ENCODE data around the gene NR1D1.

Gene NR1D1

DNA sequence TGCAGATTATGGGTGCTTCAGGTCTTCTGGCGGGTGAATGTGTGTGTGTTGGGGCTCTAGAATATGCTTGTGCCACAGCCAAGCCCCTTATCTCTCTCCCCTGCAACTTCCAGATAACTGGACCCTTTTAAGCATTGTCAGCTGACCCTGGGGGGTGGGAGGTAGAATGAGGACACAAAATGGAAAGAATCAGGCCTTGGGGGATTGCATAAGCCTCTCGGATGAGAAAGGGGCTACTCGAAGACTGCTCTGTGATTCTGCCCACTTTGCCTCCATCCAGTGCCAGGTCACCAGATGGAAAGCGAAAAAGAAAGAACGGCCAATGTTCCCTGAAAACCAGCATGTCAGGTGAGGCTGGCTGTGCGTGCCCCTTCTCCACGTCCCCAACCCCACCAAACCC is 23.8 kb downstream of the NR1D1 start:
- no peak for DNase-seq (ENCODE audit: extremely low read depth in 1 of 2, low read depth in 1 of 2)

DNA sequence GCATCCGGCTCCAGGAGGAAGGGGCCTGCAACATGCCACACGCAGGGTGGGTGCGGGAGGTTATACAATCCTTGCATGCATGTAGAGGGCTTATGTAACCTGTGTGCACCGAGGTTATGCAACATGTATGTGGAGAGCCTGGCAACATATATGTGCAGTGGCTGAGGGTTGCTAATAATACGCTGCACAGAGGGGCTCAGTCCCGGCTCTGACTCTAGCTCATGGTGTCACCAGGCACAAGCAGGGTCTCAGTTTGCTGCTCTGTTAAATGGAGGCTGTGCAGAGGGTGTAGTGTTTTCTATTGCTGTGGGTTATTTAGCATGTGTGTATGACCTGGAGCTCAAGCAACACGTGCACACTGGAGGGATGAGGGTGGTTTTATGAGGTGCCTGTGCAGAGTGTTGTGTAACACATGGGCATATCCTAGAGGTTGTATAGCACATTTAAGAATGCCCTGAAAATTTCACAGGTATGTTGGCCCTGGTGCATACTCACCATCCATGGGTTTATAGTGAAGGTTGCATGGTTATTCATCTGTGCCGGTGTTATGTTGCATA is 24.4 kb downstream of the NR1D1 start:
- DNase-seq (ENCODE audit: extremely low read depth in 1 of 2, low read depth in 1 of 2) = no peak

DNA sequence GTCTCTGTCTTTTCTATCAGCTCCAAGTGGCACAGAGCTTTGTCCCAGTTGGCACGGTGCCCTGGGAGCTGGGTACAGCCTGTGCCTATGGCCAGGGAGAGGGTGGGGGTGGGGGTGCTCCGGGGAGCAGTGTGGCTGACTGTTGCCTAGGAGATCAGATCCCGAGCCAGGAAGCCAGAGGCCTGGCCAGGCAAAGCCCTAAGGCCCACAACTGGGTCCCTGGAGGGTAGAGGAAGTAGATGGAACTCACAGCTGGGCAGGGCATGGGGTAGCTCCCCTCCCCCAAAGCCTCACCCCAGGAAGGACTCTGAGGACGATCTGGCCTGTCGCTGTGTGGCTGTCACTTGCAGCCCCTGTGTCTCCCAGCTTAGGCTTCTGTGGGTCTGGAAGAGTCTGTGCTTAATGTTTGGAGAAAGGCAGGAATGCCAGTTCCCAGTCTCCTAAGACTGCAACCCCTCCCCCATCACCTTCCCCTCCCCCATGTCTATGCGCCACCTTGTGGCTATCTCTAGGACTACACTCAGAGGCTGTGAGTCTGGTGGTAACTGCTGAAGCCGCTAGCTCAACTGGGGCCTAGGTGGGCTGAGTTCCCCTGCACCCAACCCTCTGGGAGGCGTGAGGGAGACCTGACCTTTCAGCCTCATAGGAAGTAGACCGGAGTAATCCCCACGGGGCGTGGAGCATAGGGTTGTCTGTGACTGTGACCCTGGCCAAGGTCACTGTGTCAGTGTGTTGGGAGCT is 25.0 kb downstream of the NR1D1 start:
- DNase-seq (ENCODE audit: extremely low read depth in 1 of 2, low read depth in 1 of 2) = no peak

DNA sequence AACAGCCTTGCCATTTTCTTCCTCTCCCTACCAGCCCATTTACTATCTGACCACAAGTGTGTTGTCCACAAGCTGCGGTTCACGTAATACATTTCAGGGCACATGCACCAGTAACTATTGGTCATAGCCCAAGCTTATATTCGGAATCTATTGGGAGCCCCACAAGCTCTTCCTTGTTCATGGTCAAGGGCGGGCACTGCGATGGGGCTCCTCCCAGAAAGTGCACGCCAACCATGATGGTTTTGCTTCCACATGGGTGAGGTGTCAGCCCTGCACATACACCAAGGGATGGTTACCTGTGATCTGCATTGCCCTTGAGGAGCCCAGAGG is 25.6 kb downstream of the NR1D1 start:
- no peak for DNase-seq (ENCODE audit: extremely low read depth in 1 of 2, low read depth in 1 of 2)

DNA sequence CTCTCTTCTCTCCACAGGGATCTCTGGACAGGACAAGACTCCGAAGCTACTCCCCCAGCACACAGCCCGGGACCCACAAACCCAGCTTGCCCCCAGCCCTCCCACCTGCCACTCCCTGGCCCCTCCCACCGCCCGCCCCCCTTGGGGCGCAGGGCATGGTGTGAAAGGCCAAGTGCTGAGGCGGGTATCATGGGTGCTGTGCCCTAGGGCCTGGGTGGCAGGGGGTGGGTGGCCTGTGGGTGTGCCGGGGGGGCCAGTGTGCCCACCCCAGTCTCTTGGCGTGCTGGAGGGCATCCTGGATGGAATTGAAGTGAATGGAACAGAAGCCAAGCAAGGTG is 26.2 kb downstream of the NR1D1 start:
- no peak for DNase-seq (ENCODE audit: extremely low read depth in 1 of 2, low read depth in 1 of 2)

DNA sequence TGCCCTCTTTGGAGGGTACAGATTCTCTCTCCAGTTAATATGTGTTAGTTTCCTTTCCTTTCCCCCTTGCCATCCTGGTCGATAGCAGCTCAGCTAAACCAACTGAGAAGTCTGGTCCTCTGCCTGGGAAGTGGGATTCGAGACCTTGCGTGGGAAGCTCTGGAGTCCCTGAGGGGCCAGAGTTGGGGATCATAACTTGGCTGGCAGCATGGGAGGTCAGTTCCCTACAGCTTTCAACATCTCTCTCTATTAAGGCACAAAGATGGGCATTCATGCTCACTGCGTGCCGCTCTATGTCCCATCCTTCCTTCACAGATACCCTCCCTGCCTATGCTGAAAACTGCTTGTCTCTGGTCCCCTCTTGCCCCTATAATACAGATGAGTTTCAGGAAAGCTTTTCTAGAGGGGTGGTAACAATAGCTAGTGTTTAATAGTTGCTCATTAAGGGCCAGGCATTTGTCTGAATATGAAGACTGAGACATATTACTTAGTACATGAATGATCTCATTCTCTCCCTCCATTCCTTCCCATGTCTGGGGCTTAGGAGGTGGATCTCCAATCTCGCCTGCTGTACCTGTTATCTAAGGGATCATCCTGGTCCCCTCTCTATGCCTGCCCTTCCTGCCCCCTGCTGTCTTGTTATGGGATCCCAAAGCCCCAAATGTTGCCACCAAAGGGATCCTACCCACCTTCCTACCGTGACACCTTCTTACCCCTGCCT is 26.8 kb downstream of the NR1D1 start:
- DNase-seq (ENCODE audit: extremely low read depth in 1 of 2, low read depth in 1 of 2) = no peak

DNA sequence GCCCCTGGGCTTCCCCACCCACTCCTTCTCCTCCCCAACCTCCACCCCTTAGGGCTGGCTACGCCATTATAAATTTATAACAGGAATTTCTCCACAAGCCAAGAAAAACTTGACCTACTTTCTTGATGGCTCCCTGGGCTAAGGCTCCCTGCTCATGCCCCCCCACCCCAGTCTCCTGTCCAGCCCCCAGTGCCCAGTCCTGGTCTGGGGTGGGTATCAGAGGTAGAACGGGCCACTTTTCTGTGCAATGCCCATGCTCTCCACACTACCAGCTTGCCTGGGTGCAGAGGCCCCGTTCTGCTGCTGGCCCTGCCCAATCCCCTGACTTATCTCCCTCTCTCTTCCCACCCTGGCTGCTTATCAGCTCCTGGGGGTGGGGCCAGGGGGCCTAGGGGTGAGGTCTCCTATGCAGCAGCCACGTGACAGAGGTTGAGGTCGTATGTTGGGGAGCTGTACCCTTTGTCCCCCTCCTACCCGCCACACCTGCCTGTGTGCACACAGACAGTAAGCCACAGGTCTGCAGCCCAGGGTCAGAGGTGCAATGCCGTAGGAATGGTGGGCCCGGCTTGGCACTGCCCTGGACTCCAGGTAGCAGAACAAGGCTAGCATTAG is 27.5 kb downstream of the NR1D1 start:
- no peak for DNase-seq (ENCODE audit: extremely low read depth in 1 of 2, low read depth in 1 of 2)

DNA sequence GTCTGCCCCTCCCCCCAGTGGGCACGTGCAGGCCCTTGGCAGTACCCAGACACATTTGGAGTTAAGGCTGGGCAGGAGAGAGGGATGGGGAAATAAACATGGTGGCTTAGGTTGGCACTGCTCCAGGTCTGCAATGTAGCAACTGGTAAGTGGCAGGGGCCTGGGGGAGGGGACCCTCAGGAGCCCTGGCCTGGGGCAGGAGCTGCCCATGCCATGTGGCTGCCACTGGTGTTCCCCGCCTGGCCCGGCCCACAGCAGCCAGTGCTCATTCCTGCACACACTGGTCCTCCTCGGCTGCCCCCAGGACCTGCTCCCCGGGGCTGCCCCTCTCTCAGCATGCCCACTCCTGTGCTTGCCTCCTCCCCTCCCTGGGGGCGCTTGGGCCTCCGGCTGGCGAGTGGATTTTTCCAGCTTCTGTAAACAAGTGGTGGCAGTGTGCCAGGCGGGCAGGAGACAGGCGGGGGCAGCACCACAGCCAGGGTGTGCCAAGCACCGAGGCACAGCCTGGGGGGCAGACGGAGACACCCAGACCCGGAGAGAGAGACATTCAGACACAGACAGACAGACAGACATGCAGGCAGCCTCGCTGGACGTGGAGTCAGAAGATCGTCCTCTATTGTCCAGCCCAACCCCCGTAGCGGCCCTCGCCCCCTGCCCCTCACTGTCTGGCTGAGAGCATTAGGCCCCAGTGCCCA is 28.2 kb downstream of the NR1D1 start:
- no peak for DNase-seq (ENCODE audit: extremely low read depth in 1 of 2, low read depth in 1 of 2)

DNA sequence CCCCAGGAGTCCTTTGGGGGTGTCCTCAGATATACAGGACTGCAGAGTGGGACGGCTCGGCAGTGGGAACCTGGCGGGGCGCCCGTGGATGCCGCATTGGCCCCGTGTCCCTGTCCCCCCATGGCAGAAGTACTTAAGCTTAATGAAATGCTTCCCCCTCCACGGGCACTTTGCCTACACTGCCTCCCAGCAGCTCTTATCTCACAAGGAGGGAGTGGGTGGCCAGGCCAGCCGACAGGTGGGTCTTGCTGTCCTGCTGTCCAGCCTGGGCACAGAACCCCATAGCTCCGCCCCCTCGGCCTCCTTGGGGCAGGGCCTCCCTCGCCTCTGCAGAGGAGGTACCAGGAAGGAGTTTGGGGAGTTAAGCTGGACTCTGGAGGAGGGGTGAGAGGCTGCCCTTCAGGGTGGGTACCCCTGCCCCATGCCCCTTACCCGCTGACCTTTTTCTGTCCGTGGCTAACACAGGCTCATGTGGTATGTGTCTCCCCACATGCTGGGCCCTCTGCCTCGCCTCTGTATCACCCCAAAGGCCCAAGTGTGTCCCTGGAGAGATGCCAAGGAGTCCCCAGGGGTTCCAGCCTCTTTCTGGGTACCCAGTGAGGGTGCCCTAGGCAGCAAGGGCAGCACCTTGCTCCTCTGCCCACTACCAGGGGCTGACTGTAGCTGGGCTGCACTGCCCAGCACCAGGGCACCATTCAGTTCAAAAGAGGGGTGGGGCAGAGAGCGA is 28.9 kb downstream of the NR1D1 start:
- DNase-seq (ENCODE audit: extremely low read depth in 1 of 2, low read depth in 1 of 2) = no peak

DNA sequence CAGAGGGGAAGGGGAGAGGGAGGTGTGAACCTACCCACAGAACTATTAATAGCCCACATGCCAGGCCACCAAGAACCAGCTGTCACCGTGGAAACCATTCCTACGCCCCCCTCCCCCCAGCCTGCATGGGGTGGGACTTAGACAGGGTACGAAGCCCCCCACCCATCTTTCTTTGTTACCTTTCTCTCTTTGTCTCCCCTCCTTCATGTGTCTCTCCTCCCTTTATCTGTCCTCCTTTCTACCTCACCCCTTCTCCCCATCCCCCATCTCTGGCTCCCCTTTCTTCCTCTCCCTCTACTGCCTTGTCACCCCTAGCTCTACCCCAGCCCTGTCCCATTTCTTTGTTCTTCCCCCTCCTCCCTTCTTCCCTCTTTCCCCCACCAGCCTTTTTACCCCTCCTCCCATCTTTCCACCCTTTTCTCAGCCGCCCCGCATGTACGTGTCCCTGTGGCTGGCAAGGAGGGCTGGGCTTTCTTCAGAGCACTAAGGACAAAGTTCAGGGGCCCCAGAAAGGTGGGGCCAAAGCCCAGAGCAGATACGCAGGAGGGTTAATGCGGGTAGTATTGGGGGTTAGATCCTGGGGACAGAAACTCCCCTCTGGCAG is 29.6 kb downstream of the NR1D1 start:
- DNase-seq (ENCODE audit: extremely low read depth in 1 of 2, low read depth in 1 of 2) = no peak

DNA sequence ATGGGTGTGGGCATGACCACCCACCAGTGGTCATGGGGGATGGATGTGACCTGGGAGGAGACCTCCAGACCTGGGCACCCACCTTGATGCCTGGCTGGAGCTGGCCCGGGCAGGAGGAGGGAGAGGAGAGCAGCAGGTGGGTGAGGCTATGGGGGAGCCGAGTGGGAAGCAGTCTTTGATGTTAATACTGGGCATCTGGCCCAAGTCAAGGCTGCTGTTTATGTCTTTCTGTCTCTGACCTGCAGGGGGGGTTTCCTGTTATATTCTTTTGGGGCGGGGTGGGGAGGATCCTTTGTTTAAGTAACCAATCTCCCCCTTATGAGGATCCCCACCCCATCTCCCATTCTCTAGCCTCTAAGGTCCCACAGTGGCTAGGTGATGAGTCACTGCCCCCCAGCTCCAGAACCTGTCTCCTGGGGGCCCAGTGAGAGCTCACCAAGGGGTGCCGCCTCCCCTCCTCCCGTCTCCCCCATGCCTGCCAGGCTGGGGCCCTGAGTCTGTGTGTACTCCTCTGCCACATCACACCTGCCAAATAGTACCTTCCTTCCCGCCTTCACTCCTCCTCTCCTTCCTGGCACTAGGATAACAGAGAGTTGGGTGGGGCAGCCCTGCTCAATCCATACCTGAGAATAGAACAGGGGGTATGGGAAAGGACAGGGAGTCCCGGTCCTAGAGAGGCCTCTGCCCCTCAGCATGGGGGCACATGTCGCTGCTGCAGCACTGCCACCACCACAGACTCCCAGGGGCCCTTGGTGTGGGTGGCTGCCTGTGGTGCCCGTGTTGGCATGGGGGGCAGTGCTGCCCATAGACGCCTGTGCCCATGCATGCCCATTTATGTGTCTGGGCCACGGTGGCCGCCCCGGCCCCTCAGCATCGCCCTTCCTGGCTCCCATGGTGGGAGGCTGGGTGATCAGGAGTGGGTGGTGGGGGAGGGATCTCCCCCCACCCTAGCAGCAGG is 30.4 kb downstream of the NR1D1 start:
- DNase-seq (ENCODE audit: extremely low read depth in 1 of 2, low read depth in 1 of 2) = peak in 1 of 2 donors; percentile 22

DNA sequence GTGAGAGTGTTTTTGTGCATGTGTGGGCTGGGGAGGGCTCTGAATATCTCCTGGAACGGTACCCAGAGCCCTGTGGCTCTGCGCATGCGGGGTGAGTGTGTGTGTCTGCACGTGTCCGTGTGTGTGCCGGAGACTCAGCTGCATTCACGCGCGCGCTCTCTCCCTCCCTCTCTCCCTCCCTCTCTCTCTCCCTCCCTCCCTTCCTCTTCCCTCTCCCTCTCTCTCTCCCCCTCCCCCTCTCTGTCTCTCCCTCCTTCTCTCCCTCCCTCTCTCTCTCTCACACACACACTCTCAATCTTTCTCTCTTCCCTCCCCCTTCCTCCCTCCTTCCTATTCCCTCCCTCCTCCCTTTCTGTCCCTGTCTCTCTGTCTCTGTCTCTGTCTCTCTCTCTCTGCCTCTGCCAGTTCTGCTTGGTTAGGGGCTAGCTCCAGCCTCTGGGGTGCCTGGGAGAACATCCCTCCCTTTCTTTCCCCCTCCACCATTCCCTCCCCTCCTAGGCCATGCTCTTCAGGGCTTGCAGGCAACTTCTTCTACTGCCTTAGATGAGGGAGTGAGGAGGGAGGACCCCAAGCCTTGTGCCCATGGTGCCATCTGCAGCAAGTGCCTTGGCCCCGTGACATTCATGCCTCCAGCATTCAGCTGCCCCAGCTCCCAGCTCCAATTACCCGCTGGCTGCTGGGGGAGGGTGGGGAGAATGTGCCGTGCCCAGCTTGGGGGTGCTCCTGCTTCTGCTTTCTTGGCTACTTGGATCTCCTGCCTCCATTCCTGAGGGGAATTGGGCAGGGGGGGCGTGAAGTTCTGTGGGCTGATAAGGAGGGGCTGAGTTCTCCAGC is 31.3 kb downstream of the NR1D1 start:
- peak; percentile 46 to 66 for DNase-seq (ENCODE audit: extremely low read depth in 1 of 2, low read depth in 1 of 2)

DNA sequence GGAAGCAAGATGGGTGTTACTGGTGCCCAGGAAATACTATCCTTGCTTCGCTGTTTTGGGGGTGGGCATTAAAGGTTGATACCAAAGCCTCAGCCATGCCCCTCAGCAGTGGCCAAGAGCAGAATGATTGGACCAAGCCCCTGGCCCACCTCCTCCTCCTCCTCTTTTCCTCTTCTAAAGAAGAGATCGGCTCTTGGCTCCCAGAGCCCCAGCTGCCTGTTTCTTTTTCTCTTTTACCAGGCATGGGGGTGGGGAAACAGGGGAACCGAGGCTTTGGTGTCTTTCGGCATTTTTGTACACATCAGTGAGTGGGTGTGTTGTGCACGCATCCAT is 31.8 kb downstream of the NR1D1 start:
- no peak for DNase-seq (ENCODE audit: extremely low read depth in 1 of 2, low read depth in 1 of 2)

DNA sequence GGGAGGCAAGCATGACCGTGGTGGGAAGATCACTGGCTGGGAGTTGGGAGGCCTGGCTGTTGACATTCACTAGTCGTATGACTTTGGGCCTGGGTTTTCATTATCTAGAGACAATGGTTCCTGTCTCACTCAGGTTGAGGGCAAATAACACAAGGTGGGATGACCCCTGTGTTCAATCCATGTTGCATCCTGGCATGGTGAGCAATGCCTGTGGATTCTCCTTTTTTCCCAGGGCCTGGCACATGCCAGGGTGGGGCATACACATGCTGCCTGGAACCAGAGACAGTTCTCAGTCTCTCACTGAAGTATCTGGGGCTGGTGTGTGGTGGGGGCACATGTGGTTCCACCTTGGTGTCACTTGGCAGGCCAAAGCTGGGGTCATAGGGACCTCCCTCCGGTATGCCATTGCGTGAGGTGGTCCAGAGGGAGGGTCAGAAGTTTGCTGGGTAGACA is 32.2 kb downstream of the NR1D1 start:
- no peak for DNase-seq (ENCODE audit: extremely low read depth in 1 of 2, low read depth in 1 of 2)

DNA sequence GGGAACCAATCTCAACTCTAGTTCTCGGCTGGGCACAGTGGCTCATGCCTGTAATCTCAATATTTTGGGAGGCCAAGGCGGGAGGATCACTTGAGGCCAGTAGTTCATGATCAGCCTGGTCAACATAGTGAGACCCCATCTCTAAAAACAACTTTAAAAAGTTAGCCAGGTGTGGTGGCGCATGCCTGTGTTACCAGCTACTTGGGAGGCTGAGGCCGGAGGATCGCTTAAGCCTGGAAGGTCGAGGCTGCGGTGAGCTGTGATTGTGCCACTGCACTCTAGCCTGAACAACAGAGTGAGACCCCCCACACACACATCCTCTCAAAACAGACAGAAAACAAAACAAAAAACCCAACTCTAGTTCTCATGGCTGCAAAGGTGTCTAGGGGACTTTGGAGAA is 32.7 kb downstream of the NR1D1 start:
- no peak for DNase-seq (ENCODE audit: extremely low read depth in 1 of 2, low read depth in 1 of 2)

DNA sequence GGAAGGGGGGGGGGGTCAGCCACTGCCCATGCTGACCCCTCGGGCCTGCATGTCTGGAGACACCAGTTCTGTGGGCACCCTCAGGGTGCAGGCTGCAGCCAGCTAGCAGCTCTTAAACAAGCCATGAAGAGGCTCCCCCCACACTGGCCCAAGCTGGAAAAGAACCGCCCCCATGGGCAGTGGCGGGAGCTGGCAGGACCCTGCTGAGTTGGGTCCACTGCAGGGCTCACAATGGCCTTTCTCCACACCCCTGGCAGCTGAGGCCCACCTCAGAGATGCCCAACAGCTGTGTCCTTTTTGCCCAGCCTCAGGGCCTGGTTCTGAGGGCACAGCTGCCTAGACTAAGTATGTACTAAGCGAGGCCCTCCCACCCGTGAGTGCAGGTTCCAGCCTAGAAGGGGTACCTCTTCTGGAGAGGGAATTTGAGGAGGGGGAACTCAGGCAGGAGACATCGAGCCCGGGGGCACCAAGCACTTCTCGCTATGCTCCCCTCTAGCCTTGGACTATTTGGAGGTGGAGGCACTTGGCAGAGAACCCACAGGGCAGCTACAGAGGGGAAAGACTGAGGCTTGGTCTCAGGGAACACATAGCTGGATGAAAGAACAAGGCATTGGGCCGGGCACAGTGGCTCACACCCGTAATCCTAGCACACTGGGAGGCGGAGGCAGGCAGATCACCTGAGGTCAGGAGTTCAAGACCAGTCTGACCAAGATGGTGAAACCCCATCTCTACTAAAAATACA is 34.4 kb downstream of the NR1D1 start:
- no peak for DNase-seq (ENCODE audit: extremely low read depth in 1 of 2, low read depth in 1 of 2)

DNA sequence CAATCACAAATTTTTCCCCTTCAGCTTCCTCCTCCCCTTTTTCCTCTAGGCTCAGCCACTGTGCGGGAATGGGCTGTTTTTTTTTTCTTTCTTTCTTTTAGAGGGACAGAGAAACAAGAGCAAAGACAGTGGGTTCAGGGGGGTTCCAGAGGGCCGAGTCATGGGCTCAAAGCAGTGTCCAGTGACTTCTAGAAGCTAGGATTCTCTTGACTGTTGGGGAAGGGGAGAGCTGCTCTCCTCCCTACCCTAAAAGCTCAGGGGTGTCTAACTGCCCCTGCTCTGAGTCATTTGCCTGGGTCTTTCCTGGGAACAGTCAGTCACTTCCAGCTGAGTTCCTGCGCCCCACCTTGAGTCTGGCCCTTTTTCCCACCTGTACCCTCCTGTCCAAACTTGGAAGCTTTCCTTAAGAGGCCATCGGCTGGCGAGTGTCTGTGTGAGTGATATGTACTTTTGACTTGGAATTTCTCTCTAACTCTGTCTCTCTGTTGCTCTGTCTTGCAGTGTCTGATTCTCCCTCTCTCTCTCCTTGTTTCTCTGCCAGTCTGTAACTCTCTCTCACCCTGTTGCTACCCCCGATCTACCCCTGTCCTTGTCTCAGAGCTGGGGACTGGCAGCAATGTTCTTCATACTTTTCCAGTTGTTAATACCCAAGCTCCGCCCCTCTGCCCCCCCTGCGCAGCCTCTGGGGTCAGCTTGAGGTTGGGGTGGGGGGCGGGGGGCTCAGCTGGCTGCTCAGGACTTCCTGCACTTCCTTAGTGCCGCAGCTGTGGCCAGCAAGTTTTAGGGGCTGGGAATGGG is 35.2 kb downstream of the NR1D1 start:
- DNase-seq (ENCODE audit: extremely low read depth in 1 of 2, low read depth in 1 of 2) = no peak

Data from stimulated activated CD8-positive, alpha-beta memory T cell treated with anti-CD3 and anti-CD28 coated beads, Interleukin-7, amount 100 ng/mL, for 48 hours (primary cell).